HEK293 (cell line): ENCODE results near the gene CCK.

Source experiments
- CTCF ChIP-seq: fragments of 450-650 bp; formaldehyde crosslinking; IDR thresholded peaks from 2 replicates; pipeline ENCODE4 v1.5.1; 2016; ENCODE audit warnings: missing biosample characterization, missing genetic modification characterization
- ZBTB20 ChIP-seq: fragments of 450-650 bp; formaldehyde crosslinking; IDR thresholded peaks from 2 replicates; pipeline ENCODE4 v1.5.1; 2016; ENCODE audit warnings: missing biosample characterization, missing genetic modification characterization
- ZNF184 ChIP-seq: fragments of 450-650 bp; IDR thresholded peaks from 2 replicates; pipeline ENCODE4 v1.5.1; 2018; ENCODE audit warnings: missing biosample characterization, mild to moderate bottlenecking, missing genetic modification characterization
- ZNF335 ChIP-seq: fragments of 450-650 bp; formaldehyde crosslinking; conservative IDR thresholded peaks from 2 replicates; pipeline ENCODE4 v1.5.1; 2016; ENCODE audit warnings: missing biosample characterization, missing genetic modification characterization
- ZNF621 ChIP-seq: fragments of 450-650 bp; formaldehyde crosslinking; IDR thresholded peaks from 2 replicates; pipeline ENCODE4 v1.5.1; 2017; ENCODE audit warnings: missing biosample characterization, missing genetic modification characterization
- ZNF792 ChIP-seq: fragments of 450-650 bp; formaldehyde crosslinking; IDR thresholded peaks from 2 replicates; pipeline ENCODE4 v1.5.1; 2016; ENCODE audit warnings: missing biosample characterization, missing genetic modification characterization
- TF ChIP-seq, protein P1 (sequence below): fragments of 450-650 bp; formaldehyde crosslinking; conservative IDR thresholded peaks from 2 replicates; pipeline ENCODE4 v1.5.1; 2016; ENCODE audit warnings: low read depth, missing biosample characterization, missing genetic modification characterization
- TF ChIP-seq, protein P2 (sequence below): fragments of 450-650 bp; formaldehyde crosslinking; IDR thresholded peaks from 2 replicates; pipeline ENCODE4 v1.5.1; 2016; ENCODE audit warnings: missing biosample characterization, missing genetic modification characterization, low read depth
- TF ChIP-seq, protein P3 (sequence below): fragments of 450-650 bp; formaldehyde crosslinking; IDR thresholded peaks from 2 replicates; pipeline ENCODE4 v1.5.1; 2016; ENCODE audit warnings: missing biosample characterization, missing genetic modification characterization

DNA sequence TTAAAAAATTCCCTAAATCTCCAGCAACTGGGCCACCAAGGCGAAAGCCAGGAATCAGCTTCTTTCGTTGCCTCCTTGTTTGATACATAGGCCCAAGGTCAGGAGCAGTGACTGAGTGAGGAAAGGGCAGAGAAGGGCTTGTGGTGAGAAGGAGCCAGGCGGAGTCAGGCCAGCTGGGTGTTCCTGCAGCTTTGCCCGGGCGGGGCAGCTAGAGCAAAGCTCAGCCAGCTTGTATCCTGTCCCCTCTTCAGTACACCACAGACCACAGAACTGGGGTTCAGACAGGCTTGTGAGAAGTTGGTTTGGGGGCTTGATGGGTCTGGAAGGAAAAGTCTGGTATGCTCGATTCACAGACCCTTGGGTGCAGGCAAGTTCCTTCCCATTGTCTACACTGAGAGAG lies 52.6 kb downstream of the CCK start:
- TF ChIP-seq CTCF (no peak), ZBTB20 (tag by site-specific recombination) (no peak), ZNF184 (no peak), ZNF621 (tag by site-specific recombination) (no peak), ZNF335 (tag by site-specific recombination) (no peak), ZNF792 (tag by site-specific recombination) (no peak)
- TF ChIP-seq, protein P1, sequence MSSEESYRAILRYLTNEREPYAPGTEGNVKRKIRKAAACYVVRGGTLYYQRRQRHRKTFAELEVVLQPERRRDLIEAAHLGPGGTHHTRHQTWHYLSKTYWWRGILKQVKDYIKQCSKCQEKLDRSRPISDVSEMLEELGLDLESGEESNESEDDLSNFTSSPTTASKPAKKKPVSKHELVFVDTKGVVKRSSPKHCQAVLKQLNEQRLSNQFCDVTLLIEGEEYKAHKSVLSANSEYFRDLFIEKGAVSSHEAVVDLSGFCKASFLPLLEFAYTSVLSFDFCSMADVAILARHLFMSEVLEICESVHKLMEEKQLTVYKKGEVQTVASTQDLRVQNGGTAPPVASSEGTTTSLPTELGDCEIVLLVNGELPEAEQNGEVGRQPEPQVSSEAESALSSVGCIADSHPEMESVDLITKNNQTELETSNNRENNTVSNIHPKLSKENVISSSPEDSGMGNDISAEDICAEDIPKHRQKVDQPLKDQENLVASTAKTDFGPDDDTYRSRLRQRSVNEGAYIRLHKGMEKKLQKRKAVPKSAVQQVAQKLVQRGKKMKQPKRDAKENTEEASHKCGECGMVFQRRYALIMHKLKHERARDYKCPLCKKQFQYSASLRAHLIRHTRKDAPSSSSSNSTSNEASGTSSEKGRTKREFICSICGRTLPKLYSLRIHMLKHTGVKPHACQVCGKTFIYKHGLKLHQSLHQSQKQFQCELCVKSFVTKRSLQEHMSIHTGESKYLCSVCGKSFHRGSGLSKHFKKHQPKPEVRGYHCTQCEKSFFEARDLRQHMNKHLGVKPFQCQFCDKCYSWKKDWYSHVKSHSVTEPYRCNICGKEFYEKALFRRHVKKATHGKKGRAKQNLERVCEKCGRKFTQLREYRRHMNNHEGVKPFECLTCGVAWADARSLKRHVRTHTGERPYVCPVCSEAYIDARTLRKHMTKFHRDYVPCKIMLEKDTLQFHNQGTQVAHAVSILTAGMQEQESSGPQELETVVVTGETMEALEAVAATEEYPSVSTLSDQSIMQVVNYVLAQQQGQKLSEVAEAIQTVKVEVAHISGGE (tag by site-specific recombination), result no peak
- TF ChIP-seq, protein P2, sequence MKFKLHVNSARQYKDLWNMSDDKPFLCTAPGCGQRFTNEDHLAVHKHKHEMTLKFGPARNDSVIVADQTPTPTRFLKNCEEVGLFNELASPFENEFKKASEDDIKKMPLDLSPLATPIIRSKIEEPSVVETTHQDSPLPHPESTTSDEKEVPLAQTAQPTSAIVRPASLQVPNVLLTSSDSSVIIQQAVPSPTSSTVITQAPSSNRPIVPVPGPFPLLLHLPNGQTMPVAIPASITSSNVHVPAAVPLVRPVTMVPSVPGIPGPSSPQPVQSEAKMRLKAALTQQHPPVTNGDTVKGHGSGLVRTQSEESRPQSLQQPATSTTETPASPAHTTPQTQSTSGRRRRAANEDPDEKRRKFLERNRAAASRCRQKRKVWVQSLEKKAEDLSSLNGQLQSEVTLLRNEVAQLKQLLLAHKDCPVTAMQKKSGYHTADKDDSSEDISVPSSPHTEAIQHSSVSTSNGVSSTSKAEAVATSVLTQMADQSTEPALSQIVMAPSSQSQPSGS, result no peak
- TF ChIP-seq, protein P3, sequence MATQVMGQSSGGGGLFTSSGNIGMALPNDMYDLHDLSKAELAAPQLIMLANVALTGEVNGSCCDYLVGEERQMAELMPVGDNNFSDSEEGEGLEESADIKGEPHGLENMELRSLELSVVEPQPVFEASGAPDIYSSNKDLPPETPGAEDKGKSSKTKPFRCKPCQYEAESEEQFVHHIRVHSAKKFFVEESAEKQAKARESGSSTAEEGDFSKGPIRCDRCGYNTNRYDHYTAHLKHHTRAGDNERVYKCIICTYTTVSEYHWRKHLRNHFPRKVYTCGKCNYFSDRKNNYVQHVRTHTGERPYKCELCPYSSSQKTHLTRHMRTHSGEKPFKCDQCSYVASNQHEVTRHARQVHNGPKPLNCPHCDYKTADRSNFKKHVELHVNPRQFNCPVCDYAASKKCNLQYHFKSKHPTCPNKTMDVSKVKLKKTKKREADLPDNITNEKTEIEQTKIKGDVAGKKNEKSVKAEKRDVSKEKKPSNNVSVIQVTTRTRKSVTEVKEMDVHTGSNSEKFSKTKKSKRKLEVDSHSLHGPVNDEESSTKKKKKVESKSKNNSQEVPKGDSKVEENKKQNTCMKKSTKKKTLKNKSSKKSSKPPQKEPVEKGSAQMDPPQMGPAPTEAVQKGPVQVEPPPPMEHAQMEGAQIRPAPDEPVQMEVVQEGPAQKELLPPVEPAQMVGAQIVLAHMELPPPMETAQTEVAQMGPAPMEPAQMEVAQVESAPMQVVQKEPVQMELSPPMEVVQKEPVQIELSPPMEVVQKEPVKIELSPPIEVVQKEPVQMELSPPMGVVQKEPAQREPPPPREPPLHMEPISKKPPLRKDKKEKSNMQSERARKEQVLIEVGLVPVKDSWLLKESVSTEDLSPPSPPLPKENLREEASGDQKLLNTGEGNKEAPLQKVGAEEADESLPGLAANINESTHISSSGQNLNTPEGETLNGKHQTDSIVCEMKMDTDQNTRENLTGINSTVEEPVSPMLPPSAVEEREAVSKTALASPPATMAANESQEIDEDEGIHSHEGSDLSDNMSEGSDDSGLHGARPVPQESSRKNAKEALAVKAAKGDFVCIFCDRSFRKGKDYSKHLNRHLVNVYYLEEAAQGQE, result no peak
